Measurements from ENCODE around the gene CDH4. TPM values are rescaled to one million over a fixed set of nuclear protein-coding genes. Genes with fewer than 3 reads are reported as not detected.

The CDH4 gene
- total and polyA plus RNA-seq, 2 of the 8 experiments (the other 6 are each of a cell fraction or from before 2014, with no cell fraction given) = 4.3 to 7.9 TPM

- DNase-seq (ENCODE audit: low read depth in 1 of 2, low spot score in 2 of 2) (no peak), FAIRE-seq (no peak)
- Histone ChIP-seq H3K4me3 (ENCODE audit: extremely low read depth in 1 of 4, insufficient read depth in 2 of 4, low read depth in 3 of 4, low read length in 4 of 4) (no peak overlapping the region), H2BK120ac (replicated peaks; ENCODE audit: low read depth, low read length) (no peak overlapping the region), H3K79me1 (ENCODE audit: low read depth, low read length) (no peaks in the 10 kb centered on the region), H2BK20ac (ENCODE audit: low read length) (no peak overlapping the region), H2BK15ac (ENCODE audit: low read length) (no peak overlapping the region), H3K23me2 (ENCODE audit: low read depth, low read length) (no peaks in the 10 kb centered on the region; the same call in 1 of the 2 replicates), H2AK5ac (ENCODE audit: low read depth, low read length) (no peak overlapping the region), H3K18ac (ENCODE audit: extremely low read depth, low read length) (no peak overlapping the region), H4K91ac (replicated peaks; ENCODE audit: insufficient read length, low read length) (no peak overlapping the region), H3K27me3 (replicated peaks in 1 of 4; ENCODE audit: control insufficient read depth in 3 of 4, extremely low read depth in 1 of 4, insufficient read depth in 3 of 4, low read length in 3 of 4) (peaks cover 0 to 21% (median 10%) of the 10 kb centered on the region in 4 experiments; a peak in 5 of 7 replicates), H3K23ac (ENCODE audit: insufficient read length) (no peak overlapping the region), H4K20me1 (replicated peaks in 1 of 2; ENCODE audit: control insufficient read depth in 1 of 2, insufficient read depth in 2 of 2, low read length in 2 of 2) (no peaks in the 10 kb centered on the region), H3K9ac (replicated peaks in 1 of 4; ENCODE audit: extremely low read depth in 1 of 4, low read depth in 3 of 4, low read length in 3 of 4) (no peak overlapping the region), H3K14ac (ENCODE audit: insufficient read length) (no peak overlapping the region), H3K9me3 (ENCODE audit: insufficient read depth in 2 of 2, low read depth in 1 of 2, low read length in 1 of 2) (peaks cover 3 to 4% of the 10 kb centered on the region in 2 experiments; a peak in 2 of 4 replicates), H3K4me2 (ENCODE audit: insufficient read depth in 1 of 2, low read depth in 2 of 2, low read length in 2 of 2) (no peak overlapping the region), H3K56ac (replicated peaks; ENCODE audit: insufficient read length, low read depth, low read length) (no peak overlapping the region), H2BK5ac (ENCODE audit: low read depth, low read length) (no peak overlapping the region), H3K27ac (ENCODE audit: low read depth, low read length) (no peak overlapping the region), H3K4ac (replicated peaks; ENCODE audit: insufficient read length, low read depth, low read length) (no peak overlapping the region), H3K79me2 (ENCODE audit: control insufficient read depth in 1 of 2, insufficient read depth in 2 of 2, low read length in 2 of 2) (no peaks in the 10 kb centered on the region), H4K5ac (ENCODE audit: insufficient read length, low read depth, low read length) (no peak overlapping the region), H4K8ac (ENCODE audit: extremely low read depth, insufficient read depth, low read length) (no peak overlapping the region), H2AFZ (ENCODE audit: low read length) (no peak overlapping the region), H3K4me1 (replicated peaks in 1 of 4; ENCODE audit: control insufficient read depth in 3 of 4, insufficient read depth in 4 of 4, low read length in 3 of 4) (no peaks in the 10 kb centered on the region), H2BK12ac (ENCODE audit: low read depth, low read length) (no peak overlapping the region), H3K36me3 (ENCODE audit: control insufficient read depth in 2 of 4, insufficient read depth in 4 of 4, low read length in 3 of 4) (no peaks in the 10 kb centered on the region)
- no peak for TF ChIP-seq RAD21 (IDR thresholded peaks at IDR 0.05 in 1 of 2, conservative IDR thresholded peaks at IDR 0.05 in 1 of 2; ENCODE audit: low read depth in 2 of 2, low read length in 2 of 2)
- no peak for TF ChIP-seq RBBP5 (IDR thresholded peaks at IDR 0.05; ENCODE audit: borderline replicate concordance, low read depth, low read length)
- no peak for TF ChIP-seq SUZ12 (IDR thresholded peaks at IDR 0.05; ENCODE audit: low read length)
- TF ChIP-seq NRF1 (IDR thresholded peaks at IDR 0.05; ENCODE audit: low read depth, low read length) = no peak
- TF ChIP-seq JUND (IDR thresholded peaks at IDR 0.05; ENCODE audit: low read length) = no peak
- TF ChIP-seq SP4 (IDR thresholded peaks at IDR 0.05; ENCODE audit: low read length) = no peak
- CTCF ChIA-PET (ENCODE audit: partially characterized antibody) = no interaction called here
- POLR2A ChIA-PET (ENCODE audit: partially characterized antibody) = no interaction called here
- WGBS, 2 experiments (ENCODE audit: extremely low coverage in 1 of 2, insufficient coverage in 1 of 2, insufficient read length in 1 of 2, insufficient replicate concordance in 2 of 2, low coverage in 1 of 2, low lambda C conversion rate in 2 of 2, missing lambda C conversion rate in 1 of 2) = 91% methylated on average over 9 of the region's 9 CpGs; no CpG with 5 or more reads in 1 of the 2 experiments
Measured at GRCh38 chr20:61360296-61360695, 108.2 kb downstream of the CDH4 start.

Measured in H1 (cell line).